Endothelial cell (in vitro differentiated cells): Measurements from ENCODE around the gene QSOX1. TPM values are rescaled to one million over a fixed set of nuclear protein-coding genes. Genes with fewer than 3 reads are reported as not detected.

ENCODE experiments used
- DNase-seq: peaks from one replicate; pipeline ENCODE4 v3.0.0; 2021; ENCODE audit warnings: low spot score
- H3K27ac Mint-ChIP-seq: one replicate; pipeline ENCODE4 v1.8.0; 2021; ENCODE audit warnings: mixed read lengths, inconsistent platforms; ENCODE audit not compliant: unreplicated experiment
- H3K27me3 Mint-ChIP-seq: one replicate; pipeline ENCODE4 v1.8.0; 2021; ENCODE audit warnings: mild to moderate bottlenecking, moderate library complexity, mixed read lengths, inconsistent platforms; ENCODE audit not compliant: unreplicated experiment
- H3K36me3 Mint-ChIP-seq: one replicate; pipeline ENCODE4 v1.8.0; 2021; ENCODE audit warnings: mild to moderate bottlenecking, low read depth, mixed read lengths, inconsistent platforms; ENCODE audit not compliant: unreplicated experiment
- H3K4me1 Mint-ChIP-seq: one replicate; pipeline ENCODE4 v1.8.0; 2021; ENCODE audit warnings: mild to moderate bottlenecking, mixed read lengths, inconsistent platforms; ENCODE audit not compliant: unreplicated experiment
- H3K4me3 Mint-ChIP-seq: one replicate; pipeline ENCODE4 v1.8.0; 2021; ENCODE audit warnings: mild to moderate bottlenecking, mixed read lengths, inconsistent platforms; ENCODE audit not compliant: unreplicated experiment
- H3K9me3 Mint-ChIP-seq: one replicate; pipeline ENCODE4 v1.8.0; 2021; ENCODE audit warnings: mixed read lengths, inconsistent platforms; ENCODE audit not compliant: unreplicated experiment
- CTCF ChIP-seq: fragments of 200-600 bp; sonication (generic); IDR thresholded peaks from one replicate; pipeline ENCODE4 v1.5.0; 2021; ENCODE audit warnings: antibody characterized with exemption; ENCODE audit not compliant: unreplicated experiment
- total RNA-seq: library from RNA; stranded (reverse); fragmentation: NEBNext Ultra II Directional; extraction: Animal tissue kit (Norgen Biotek cat#: 25700); gene quantifications from one replicate; pipeline ENCODE4 v1.2.1, GENCODE V29; 2021; ENCODE audit not compliant: unreplicated experiment

Gene QSOX1
- total RNA-seq, 1 donor from 2014 or later = 199 TPM

GRCh38 chr1:180173451-180173850 is 18.8 kb downstream of the QSOX1 start:
- peaks cover 8% of the 10 kb centered on the region for H3K27me3 Mint-ChIP-seq
- peak overlapping the region; percentile 2 for H3K4me3 Mint-ChIP-seq
- no peak for TF ChIP-seq CTCF
- peaks cover 19% of the 10 kb centered on the region for H3K4me1 Mint-ChIP-seq
- no peaks in the 10 kb centered on the region for H3K9me3 Mint-ChIP-seq
- DNase-seq = no peak
- H3K36me3 Mint-ChIP-seq = peaks cover 33% of the 10 kb centered on the region
- no peak overlapping the region for H3K27ac Mint-ChIP-seq

- no peak for DNase-seq
- Mint-ChIP-seq H3K9me3 (no peaks in the 10 kb centered on the region), H3K4me1 (peaks cover 19% of the 10 kb centered on the region), H3K36me3 (peaks cover 33% of the 10 kb centered on the region), H3K27me3 (peaks cover 8% of the 10 kb centered on the region), H3K27ac (no peak overlapping the region), H3K4me3 (peak overlapping the region; percentile 2)
- no peak for TF ChIP-seq CTCF
These were observed 19.3 kb downstream of the QSOX1 start for GRCh38 chr1:180173952-180174351.

GRCh38 chr1:180175291-180175690 is 20.6 kb downstream of the QSOX1 start:
- no peak for DNase-seq
- Mint-ChIP-seq H3K4me1 (peaks cover 15% of the 10 kb centered on the region), H3K27ac (no peak overlapping the region), H3K27me3 (peaks cover 6% of the 10 kb centered on the region), H3K36me3 (peaks cover 29% of the 10 kb centered on the region), H3K4me3 (no peak overlapping the region), H3K9me3 (no peaks in the 10 kb centered on the region)
- TF ChIP-seq CTCF = no peak

- no peak overlapping the region for H3K27ac Mint-ChIP-seq
- H3K27me3 Mint-ChIP-seq = peaks cover 3% of the 10 kb centered on the region
- H3K4me3 Mint-ChIP-seq = no peak overlapping the region
- no peak for DNase-seq
- no peaks in the 10 kb centered on the region for H3K9me3 Mint-ChIP-seq
- TF ChIP-seq CTCF = no peak
- H3K4me1 Mint-ChIP-seq = peaks cover 12% of the 10 kb centered on the region
- H3K36me3 Mint-ChIP-seq = peaks cover 27% of the 10 kb centered on the region
These were observed 21.1 kb downstream of the QSOX1 start for GRCh38 chr1:180175806-180176205.

GRCh38 chr1:180176965-180177364 is 22.3 kb downstream of the QSOX1 start:
- Mint-ChIP-seq H3K4me3 (peak overlapping the region; percentile 0), H3K4me1 (peaks cover 1% of the 10 kb centered on the region), H3K9me3 (no peaks in the 10 kb centered on the region), H3K27ac (no peak overlapping the region), H3K27me3 (no peaks in the 10 kb centered on the region), H3K36me3 (peaks cover 16% of the 10 kb centered on the region)
- no peak for TF ChIP-seq CTCF
- DNase-seq = no peak
